Measurements from ENCODE around the gene ZNF385C. TPM values are rescaled to one million over a fixed set of nuclear protein-coding genes. Genes with fewer than 3 reads are reported as not detected.

The ZNF385C gene
- total RNA-seq, 1 experiment from 2014 or later, result 2.8 TPM

- Histone ChIP-seq H3K4me2 (ENCODE audit: insufficient read depth, insufficient read length, low read length) (no peak overlapping the region), H3K23ac (ENCODE audit: insufficient read length, low read depth, low read length) (no peak overlapping the region), H3K23me2 (ENCODE audit: insufficient read length, low read depth, low read length, poor library complexity, severe bottlenecking) (peaks cover 9% of the 10 kb centered on the region), H2AK5ac (ENCODE audit: insufficient read length, low read length) (no peak overlapping the region), H3K9ac (ENCODE audit: extremely low read depth, insufficient read length, low read length) (no peak overlapping the region), H3K14ac (ENCODE audit: insufficient read depth, low read length) (no peak overlapping the region), H2AFZ (ENCODE audit: low read length) (no peak overlapping the region), H2BK20ac (ENCODE audit: low read depth, low read length, poor library complexity, severe bottlenecking) (no peak overlapping the region), H4K91ac (ENCODE audit: insufficient read length, low read depth, low read length) (no peak overlapping the region), H3K9me3 (ENCODE audit: control insufficient read depth, low read depth, low read length) (no peaks in the 10 kb centered on the region), H4K8ac (replicated peaks; ENCODE audit: insufficient read length, low read depth, low read length) (no peak overlapping the region), H2BK120ac (ENCODE audit: low read depth, low read length, poor library complexity, severe bottlenecking) (no peak overlapping the region), H3K79me2 (ENCODE audit: insufficient read depth, low read length) (no peaks in the 10 kb centered on the region), H2BK5ac (ENCODE audit: insufficient read length, low read length) (no peak overlapping the region), H2BK12ac (ENCODE audit: insufficient read length, low read depth, low read length) (no peak overlapping the region), H3K27me3 (ENCODE audit: insufficient read depth, low read length) (no peaks in the 10 kb centered on the region), H3K56ac (ENCODE audit: insufficient read length, low read depth, low read length) (no peak overlapping the region), H4K20me1 (ENCODE audit: control insufficient read depth, insufficient read depth, insufficient read length) (no peaks in the 10 kb centered on the region), H3K79me1 (ENCODE audit: insufficient read depth, low read depth, low read length, poor library complexity, severe bottlenecking) (no peaks in the 10 kb centered on the region), H3K27ac (ENCODE audit: insufficient read length, low read depth, low read length) (no peak overlapping the region), H2BK15ac (ENCODE audit: low read depth, low read length) (no peak overlapping the region), H3K18ac (ENCODE audit: insufficient read length, low read depth, low read length) (no peak overlapping the region), H3K4me1 (ENCODE audit: insufficient read depth, low read length) (peaks cover 9% of the 10 kb centered on the region; the same call in 1 of the 2 replicates), H4K5ac (ENCODE audit: insufficient read length, low read depth, low read length) (no peak overlapping the region), H3K4ac (ENCODE audit: low read depth, low read length) (no peak overlapping the region), H3T11ph (ENCODE audit: low read length) (no peak overlapping the region)
- 0 out of 5 replicates have a peak overlapping the region, but pooled peaks of 1 of the 2 experiments have one; percentile 26 for H3K4me3 Mint-ChIP-seq
- H3K27ac Mint-ChIP-seq, result no peak overlapping the region
- peak; percentile 30 for DNase-seq
- no peaks in the 10 kb centered on the region; a peak in 1 of 7 replicates for H3K36me3 Mint-ChIP-seq (ENCODE audit: insufficient read depth in 1 of 3, low read depth in 3 of 3)
- TF ChIP-seq CTCF (conservative IDR thresholded peaks at IDR 0.05), result no peak
- peaks cover 30% of the 10 kb centered on the region for H3K27me3 Mint-ChIP-seq (ENCODE audit: low read depth)
- WGBS (ENCODE audit: extremely low coverage, insufficient read length, low lambda C conversion rate), result no CpG with 5 or more reads among the region's 12 CpGs
- H3K4me1 Mint-ChIP-seq, result peaks cover 49 to 70% of the 10 kb centered on the region in 2 experiments
- H3K9me3 Mint-ChIP-seq, result no peaks in the 10 kb centered on the region; a peak in 1 of 5 replicates
Observed at GRCh38 chr17:42053731-42054500, 44.4 kb downstream of the ZNF385C start.

Measured in H9 (cell line).